Measurements from ENCODE around the gene EIF4A3. TPM values are rescaled to one million over a fixed set of nuclear protein-coding genes. Genes with fewer than 3 reads are reported as not detected.

EIF4A3 gene
- total RNA-seq, 2 experiments from 2014 or later, result 178 to 183 TPM

- Mint-ChIP-seq H3K27me3 (peaks cover 15% of the 10 kb centered on the region), H3K36me3 (ENCODE audit: low read depth) (no peaks in the 10 kb centered on the region), H3K9me3 (no peaks in the 10 kb centered on the region), H3K4me3 (no peak overlapping the region), H3K4me1 (ENCODE audit: low read depth) (no peaks in the 10 kb centered on the region), H3K27ac (no peak overlapping the region)
- no peak for DNase-seq
- TF ChIP-seq CTCF (IDR thresholded peaks at IDR 0.05), result no peak
- intact Hi-C loops (cut with micrococcal nuclease), result no loop called here
- no peak for ATAC-seq
- CTCF ChIA-PET, result interaction anchor here (1.5 kb wide), 1 partner anchor 24 kb away, joined by 3 read pairs; the partner anchor contains the start of gene GAA
- POLR2A ChIA-PET, result interaction anchor here (1.7 kb wide), 1 partner anchor 19 kb away, joined by 4 read pairs; no protein-coding TSS in a partner anchor
These were observed 21.1 kb downstream of the EIF4A3 start for GRCh38 chr17:80125656-80126448.

GRCh38 chr17:80124351-80124981, 22.5 kb downstream of the EIF4A3 start:
- no peaks in the 10 kb centered on the region for H3K4me1 Mint-ChIP-seq (ENCODE audit: low read depth)
- intact Hi-C loops (cut with micrococcal nuclease), result no loop called here
- ATAC-seq (no peak), DNase-seq (no peak)
- no peaks in the 10 kb centered on the region for H3K36me3 Mint-ChIP-seq (ENCODE audit: low read depth)
- H3K9me3 Mint-ChIP-seq, result no peaks in the 10 kb centered on the region
- no peak for TF ChIP-seq CTCF (IDR thresholded peaks at IDR 0.05)
- no peak overlapping the region for H3K27ac Mint-ChIP-seq
- ChIA-PET POLR2A (interaction anchor here (0.8 to 1.0 kb wide), 2 partner anchors 20 to 23 kb away, joined by 4 read pairs; partner anchors contain the start of gene GAA), CTCF (interaction anchor here (1.8 kb wide), 1 partner anchor 23 kb away, joined by 10 read pairs; the partner anchor contains the start of gene GAA)
- no peak overlapping the region for H3K4me3 Mint-ChIP-seq
- H3K27me3 Mint-ChIP-seq, result peaks cover 13% of the 10 kb centered on the region

GRCh38 chr17:80123791-80124190, 23.1 kb downstream of the EIF4A3 start:
- H3K36me3 Mint-ChIP-seq (ENCODE audit: low read depth), result no peaks in the 10 kb centered on the region

GRCh38 chr17:80122926-80123505, 23.9 kb downstream of the EIF4A3 start:
- Mint-ChIP-seq H3K27me3 (peaks cover 6% of the 10 kb centered on the region), H3K4me3 (no peak overlapping the region), H3K9me3 (no peaks in the 10 kb centered on the region), H3K27ac (no peak overlapping the region), H3K36me3 (ENCODE audit: low read depth) (no peaks in the 10 kb centered on the region), H3K4me1 (ENCODE audit: low read depth) (no peaks in the 10 kb centered on the region)
- DNase-seq (no peak), ATAC-seq (no peak)
- ChIA-PET POLR2A (no interaction called here), CTCF (interaction anchor here (1.8 kb wide), 1 partner anchor 22 kb away, joined by 10 read pairs; the partner anchor contains the start of gene GAA)
- no peak for TF ChIP-seq CTCF (IDR thresholded peaks at IDR 0.05)
- intact Hi-C loops (cut with micrococcal nuclease), result no loop called here

More at GRCh38 chr17:80123791-80124190, 23.1 kb downstream of the EIF4A3 start:
- Mint-ChIP-seq H3K9me3 (no peaks in the 10 kb centered on the region), H3K27ac (no peak overlapping the region), H3K27me3 (peaks cover 12% of the 10 kb centered on the region), H3K4me3 (no peak overlapping the region), H3K4me1 (ENCODE audit: low read depth) (no peaks in the 10 kb centered on the region)
- ATAC-seq (no peak), DNase-seq (no peak)
- intact Hi-C loops (cut with micrococcal nuclease), result no loop called here
- ChIA-PET POLR2A (interaction anchor here (1.0 kb wide), 1 partner anchor 19 kb away, joined by 4 read pairs; no protein-coding TSS in a partner anchor), CTCF (interaction anchor here (1.8 kb wide), 1 partner anchor 22 kb away, joined by 10 read pairs; the partner anchor contains the start of gene GAA)
- TF ChIP-seq CTCF (IDR thresholded peaks at IDR 0.05), result no peak
